Parathyroid adenoma (tissue), 2 donors: Measurements from ENCODE around the gene CSNK1A1.

ENCODE experiments used
- H2AFZ ChIP-seq: fragments of 300-600 bp; sonication (generic); one replicate; pipeline ENCODE4 v1.7.0; 2017; ENCODE audit warnings: antibody characterized with exemption, mild to moderate bottlenecking
- H3K27ac ChIP-seq: fragments of 300-600 bp; sonication (generic); one replicate; pipeline ENCODE4 v1.7.0; 2017
- H3K27me3 ChIP-seq: fragments of 300-600 bp; sonication (generic); one replicate; pipeline ENCODE4 v1.7.0; 2017; ENCODE audit warnings: low read length; ENCODE audit not compliant: control insufficient read depth, insufficient read depth
- H3K36me3 ChIP-seq: fragments of 300-600 bp; sonication (generic); one replicate; pipeline ENCODE4 v1.7.0; 2017; ENCODE audit warnings: low read length; ENCODE audit not compliant: control insufficient read depth, insufficient read depth
- H3K4me1 ChIP-seq: fragments of 300-600 bp; sonication (generic); one replicate; pipeline ENCODE4 v1.7.0; 2017; ENCODE audit warnings: control low read depth
- H3K4me2 ChIP-seq: fragments of 300-600 bp; sonication (generic); one replicate; pipeline ENCODE4 v1.7.0; 2017; ENCODE audit warnings: low read length
- H3K4me3 ChIP-seq: fragments of 300-600 bp; sonication (generic); one replicate; pipeline ENCODE4 v1.7.0; 2017; ENCODE audit warnings: low read depth, low read length
- H3K79me2 ChIP-seq: fragments of 300-600 bp; sonication (generic); one replicate; pipeline ENCODE4 v1.7.0; 2017; ENCODE audit warnings: control low read depth
- H3K9ac ChIP-seq: fragments of 300-600 bp; sonication (generic); one replicate; pipeline ENCODE4 v1.7.0; 2017; ENCODE audit warnings: mild to moderate bottlenecking
- H3K9me3 ChIP-seq: fragments of 300-600 bp; sonication (generic); one replicate; pipeline ENCODE4 v1.7.0; 2017; ENCODE audit warnings: low read length; ENCODE audit not compliant: control insufficient read depth
- CTCF ChIP-seq: fragments of 300-600 bp; sonication (generic); IDR thresholded peaks from one replicate; pipeline ENCODE4 v1.7.0; 2017; ENCODE audit warnings: antibody characterized with exemption, mild to moderate bottlenecking
- donor health status: primary hyperparathyroidism.

Gene CSNK1A1

GRCh38 chr5:149581931-149582768, 30.9 kb upstream of the CSNK1A1 start:
- H3K9ac ChIP-seq: peak overlapping the region; percentile 8
- TF ChIP-seq CTCF: no peak
- H3K4me1 ChIP-seq: peaks cover 34% of the 10 kb centered on the region
- peak overlapping the region; percentile 89 for H2AFZ ChIP-seq
- H3K9me3 ChIP-seq: no peaks in the 10 kb centered on the region
- H3K27me3 ChIP-seq: no peaks in the 10 kb centered on the region
- peak overlapping the region; percentile 88 for H3K27ac ChIP-seq
- H3K4me2 ChIP-seq: peak overlapping the region; percentile 68
- H3K79me2 ChIP-seq: peaks cover 7% of the 10 kb centered on the region
- peak overlapping the region; percentile 59 for H3K4me3 ChIP-seq
- no peaks in the 10 kb centered on the region for H3K36me3 ChIP-seq

- Histone ChIP-seq H3K4me1 (peaks cover 27% of the 10 kb centered on the region), H3K9ac (peak within 1 kb of the TSS; percentile 8), H3K36me3 (no peaks in the 10 kb centered on the region), H3K27me3 (no peaks in the 10 kb centered on the region), H3K9me3 (no peaks in the 10 kb centered on the region), H3K4me2 (peak within 1 kb of the TSS; percentile 68), H3K27ac (peak within 1 kb of the TSS; percentile 88), H3K79me2 (peaks cover 7% of the 10 kb centered on the region), H3K4me3 (peak within 1 kb of the TSS; percentile 59), H2AFZ (peak within 1 kb of the TSS; percentile 89)
- TF ChIP-seq CTCF: no peak
Measured at GRCh38 chr5:149581192-149581861, 30.1 kb upstream of the CSNK1A1 start, which contains the start of gene ARHGEF37. Gene ARHGEF37, plus strand, starts transcription at chr5:149581498. Its CDS starts 16,272 bp downstream, at chr5:149597770.

- H3K4me2 ChIP-seq: peak overlapping the region; percentile 68
- H3K9ac ChIP-seq: no peak overlapping the region
- no peak for TF ChIP-seq CTCF
Measured at GRCh38 chr5:149580808-149581191, 29.6 kb upstream of the CSNK1A1 start.

GRCh38 chr5:149578896-149579295, 27.7 kb upstream of the CSNK1A1 start:
- H3K9me3 ChIP-seq: no peaks in the 10 kb centered on the region
- no peak overlapping the region for H2AFZ ChIP-seq
- H3K79me2 ChIP-seq: no peaks in the 10 kb centered on the region
- H3K27me3 ChIP-seq: no peaks in the 10 kb centered on the region
- TF ChIP-seq CTCF: no peak
- no peak overlapping the region for H3K27ac ChIP-seq
- no peaks in the 10 kb centered on the region for H3K36me3 ChIP-seq
- H3K4me1 ChIP-seq: peaks cover 19% of the 10 kb centered on the region
- no peak overlapping the region for H3K4me3 ChIP-seq
- no peak overlapping the region for H3K4me2 ChIP-seq
- no peak overlapping the region for H3K9ac ChIP-seq

More at GRCh38 chr5:149580808-149581191, 29.6 kb upstream of the CSNK1A1 start:
- H3K9me3 ChIP-seq: no peaks in the 10 kb centered on the region
- H2AFZ ChIP-seq: peak overlapping the region; percentile 89
- no peaks in the 10 kb centered on the region for H3K36me3 ChIP-seq
- peak overlapping the region; percentile 59 for H3K4me3 ChIP-seq
- H3K4me1 ChIP-seq: peaks cover 27% of the 10 kb centered on the region
- H3K27ac ChIP-seq: peak overlapping the region; percentile 88
- no peaks in the 10 kb centered on the region for H3K27me3 ChIP-seq
- peaks cover 7% of the 10 kb centered on the region for H3K79me2 ChIP-seq
